Measurements from ENCODE around the gene POTEF.
"Not testable (repeated sequence)": the region's sequence is repeated elsewhere in the genome, so short reads cannot be mapped to it uniquely, and the experiment has no call there.

Gene POTEF

GRCh38 chr2:130128464-130128863 lies 558 bp downstream of the POTEF start:
- DNase-seq (ENCODE audit: low read depth in 2 of 2, low spot score in 1 of 2), result not testable (repeated sequence)

DNA sequence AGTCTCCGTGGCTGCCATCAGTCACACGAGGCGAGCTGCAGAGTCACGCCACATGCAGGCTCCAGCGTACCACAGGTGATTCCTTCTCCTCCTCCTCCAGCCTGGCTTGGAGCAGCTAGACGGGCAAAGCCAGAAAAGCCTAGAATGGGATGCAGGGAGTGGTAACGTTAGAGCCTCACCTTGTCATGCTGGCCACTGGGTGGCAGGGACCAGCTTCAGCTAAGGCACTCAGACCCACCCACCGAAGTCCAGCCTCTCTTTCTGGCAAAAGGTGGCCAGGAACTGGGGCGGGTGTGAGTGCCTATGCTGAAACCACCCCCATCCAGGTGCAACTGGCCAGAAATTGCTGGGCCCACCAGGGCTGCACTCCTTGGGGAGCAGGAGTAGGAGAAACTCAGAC lies 1.3 kb downstream of the POTEF start:
- DNase-seq (ENCODE audit: low read depth in 2 of 2, low spot score in 1 of 2), result not testable (repeated sequence)

- DNase-seq (ENCODE audit: low read depth in 2 of 2, low spot score in 1 of 2), result not testable (repeated sequence)
Observed at GRCh38 chr2:130120924-130121323, 8.1 kb downstream of the POTEF start.

DNA sequence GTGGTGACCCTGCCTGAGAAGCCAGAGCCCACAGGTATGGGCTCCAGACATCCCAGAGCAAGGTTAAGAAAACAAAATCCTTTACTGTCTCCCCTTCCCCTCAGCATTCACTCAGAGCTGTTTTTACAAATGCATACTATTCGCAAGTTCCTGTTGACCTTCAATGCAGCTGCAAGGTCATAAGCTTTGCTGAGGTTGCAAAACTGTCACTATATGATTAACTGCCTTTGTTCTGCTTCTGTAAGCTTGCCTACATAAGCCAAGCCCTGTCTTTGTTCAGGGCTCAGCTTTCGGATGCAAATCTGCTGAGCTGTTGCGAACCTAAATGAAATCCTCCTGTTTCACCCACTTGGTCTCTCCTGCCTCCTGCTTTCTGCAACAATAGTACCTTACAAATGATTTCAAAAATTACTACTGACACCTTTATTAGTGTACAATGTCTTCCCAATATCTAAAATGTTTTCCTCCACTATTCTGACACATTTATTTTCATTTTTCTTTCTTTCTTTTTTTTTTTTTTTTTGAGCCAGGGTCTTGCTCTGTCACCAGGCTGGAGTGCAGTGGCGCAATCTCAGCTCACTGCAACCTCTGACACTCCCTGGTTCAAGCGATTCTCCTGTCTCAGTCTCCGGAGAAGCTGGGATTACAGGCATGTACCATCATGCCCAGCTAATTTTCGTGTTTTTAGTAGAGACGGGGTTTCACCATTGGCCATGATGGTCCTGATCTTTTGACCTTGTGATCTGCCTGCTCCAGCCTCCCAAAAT lies 26.2 kb downstream of the POTEF start:
- not testable (repeated sequence) for DNase-seq (ENCODE audit: low read depth in 2 of 2, low spot score in 1 of 2)

DNA sequence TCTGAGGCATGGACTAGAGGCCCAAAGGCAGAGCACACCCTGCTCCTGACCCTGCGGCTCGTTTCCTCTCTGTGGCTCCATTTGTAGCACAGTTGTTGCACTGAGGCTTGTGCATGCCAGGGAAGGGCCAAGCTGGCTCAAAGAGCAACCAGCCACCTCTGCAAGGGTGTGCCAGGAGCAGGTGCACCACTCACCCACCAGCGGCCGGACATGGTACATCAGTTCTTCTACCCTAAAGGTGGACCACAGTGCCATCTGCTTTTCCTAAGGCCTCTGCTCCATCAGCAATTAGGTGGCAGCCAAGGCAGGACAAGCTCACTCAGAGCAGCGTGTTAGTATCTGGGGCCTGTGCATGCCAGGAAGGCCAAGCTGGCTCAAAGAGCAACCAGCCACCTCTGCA lies 66.4 kb downstream of the POTEF start:
- DNase-seq (ENCODE audit: low read depth in 2 of 2, low spot score in 1 of 2), result not testable (repeated sequence)

- DNase-seq (ENCODE audit: low read depth in 2 of 2, low spot score in 1 of 2), result not testable (repeated sequence)
Observed at GRCh38 chr2:130059982-130060381, 69.0 kb downstream of the POTEF start.

DNA sequence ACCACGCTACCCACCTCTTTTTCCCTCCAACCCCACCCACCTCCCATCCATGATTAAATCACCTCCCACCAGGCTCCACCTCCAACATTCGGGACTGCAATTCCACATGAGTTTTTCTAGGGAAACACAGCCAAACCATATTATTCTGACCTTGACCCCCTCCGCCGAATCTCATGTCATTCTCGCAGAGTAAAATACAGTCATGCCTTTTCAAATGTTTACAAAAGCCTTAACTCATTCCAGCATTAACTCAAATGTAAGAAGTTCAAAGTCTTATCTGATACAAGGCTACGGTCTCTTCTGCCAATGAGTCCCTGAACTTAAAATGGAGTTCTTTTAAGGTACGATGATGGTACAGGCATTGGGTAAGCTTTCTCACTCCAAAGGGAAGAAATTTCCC lies 72.7 kb downstream of the POTEF start:
- DNase-seq (ENCODE audit: low read depth in 2 of 2, low spot score in 1 of 2), result not testable (repeated sequence)

GRCh38 chr2:130053217-130053911 lies 75.7 kb downstream of the POTEF start:
- not testable (repeated sequence) for DNase-seq (ENCODE audit: low read depth in 2 of 2, low spot score in 1 of 2)

- DNase-seq (ENCODE audit: low read depth in 2 of 2, low spot score in 1 of 2), result not testable (repeated sequence)
Observed at GRCh38 chr2:130052376-130052775, 76.6 kb downstream of the POTEF start.

GRCh38 chr2:130048422-130048821 lies 80.6 kb downstream of the POTEF start:
- DNase-seq (ENCODE audit: low read depth in 2 of 2, low spot score in 1 of 2), result not testable (repeated sequence)

DNA sequence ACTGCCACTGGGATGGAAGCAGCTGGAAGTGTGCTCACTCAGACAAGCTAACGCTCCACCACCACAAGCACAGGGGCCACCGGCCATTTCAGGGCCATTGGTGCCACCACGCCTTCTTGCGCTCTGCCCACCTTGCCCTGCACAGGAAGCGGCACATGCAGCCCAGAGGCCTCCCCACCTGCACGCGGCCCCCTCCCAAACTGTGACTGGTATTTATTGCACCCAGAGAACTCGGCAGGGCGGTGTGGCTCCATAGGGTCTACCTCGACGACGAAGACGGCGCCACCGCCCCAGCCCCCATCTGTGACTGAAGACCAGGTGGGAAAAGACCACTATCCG lies 90.8 kb downstream of the POTEF start:
- DNase-seq (ENCODE audit: low read depth in 2 of 2, low spot score in 1 of 2), result not testable (repeated sequence)

DNA sequence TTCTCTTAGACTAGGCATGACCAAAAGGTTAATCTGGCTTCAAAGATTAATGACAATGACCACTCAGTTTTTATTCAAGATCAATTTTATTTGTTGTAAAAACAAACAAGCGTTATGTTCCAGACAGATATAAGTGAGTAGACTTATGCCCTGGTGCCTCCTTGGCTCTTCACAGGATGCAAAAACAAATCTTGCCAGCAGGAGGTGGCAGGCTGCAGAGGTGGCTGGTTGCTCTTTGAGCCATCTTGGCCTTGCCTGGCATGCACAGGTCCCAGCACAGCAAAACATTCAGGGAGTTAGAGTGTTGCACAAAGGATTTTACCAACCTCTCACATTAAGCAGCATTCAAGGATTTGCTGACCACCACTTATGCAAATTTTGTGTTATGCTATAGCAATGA lies 103.1 kb downstream of the POTEF start:
- not testable (repeated sequence) for DNase-seq (ENCODE audit: low read depth in 2 of 2, low spot score in 1 of 2)

All from stimulated activated CD8-positive, alpha-beta memory T cell treated with anti-CD3 and anti-CD28 coated beads, Interleukin-4, amount 100 ng/mL, for 1 hour (primary cell).